ENCODE data around the gene IDUA.
A peak's percentile ranks its signal among the peaks of the same experiment; 100 is the strongest.
"Not testable (repeated sequence)": the region's sequence is repeated elsewhere in the genome, so short reads cannot be mapped to it uniquely, and the experiment has no call there.

Gene IDUA

DNA sequence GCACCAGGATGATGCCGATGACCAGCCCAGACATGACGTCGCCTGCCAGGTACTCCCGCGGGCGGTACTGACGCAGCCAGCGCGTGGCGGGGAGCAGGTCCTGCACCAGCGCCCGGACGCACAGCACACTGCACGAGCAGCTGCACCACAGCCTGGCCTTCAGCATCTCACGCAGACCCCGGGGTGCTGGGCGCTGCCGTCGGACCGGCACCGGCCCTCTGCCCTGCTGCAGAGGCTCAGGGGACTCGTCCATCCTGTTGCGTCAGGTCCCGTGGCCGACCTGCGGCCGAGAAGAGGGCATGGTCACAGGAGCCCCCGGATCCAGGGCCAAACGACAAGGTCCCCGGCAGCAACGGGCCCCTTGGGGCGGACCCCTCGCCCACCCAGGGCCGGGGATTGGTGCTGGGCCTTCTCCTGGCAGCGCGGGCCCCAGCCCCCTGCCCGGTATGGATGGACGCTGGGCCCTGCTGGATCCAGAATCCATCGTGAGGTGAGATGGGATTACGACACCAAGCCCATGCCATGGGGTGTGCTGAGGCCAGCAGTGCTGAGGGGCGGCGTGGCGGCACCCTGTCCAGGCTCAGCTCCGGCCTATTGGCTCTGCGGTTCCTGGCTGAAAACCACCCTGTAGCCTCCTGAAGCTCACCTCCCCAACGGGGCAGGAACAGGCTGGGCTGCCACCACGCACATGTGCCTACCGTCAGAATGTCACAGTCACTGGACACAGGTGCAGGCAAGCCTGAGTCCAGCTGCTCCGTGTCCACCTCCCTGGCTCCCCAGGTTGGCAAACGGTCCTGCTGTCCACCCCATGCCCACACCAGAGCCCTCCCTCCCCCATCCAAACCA, 4.8 kb downstream of the IDUA start:
- H3K4me1 Mint-ChIP-seq (ENCODE audit: low read depth in 2 of 2), result peaks cover 4 to 10% of the 10 kb centered on the region in 2 donors
- no peak overlapping the region for H3K27ac Mint-ChIP-seq
- no peak overlapping the region for H3K4me3 Mint-ChIP-seq
- no peaks in the 10 kb centered on the region for H3K9me3 Mint-ChIP-seq
- ATAC-seq (replicated peaks) (no peak), DNase-seq (no peak)
- no peaks in the 10 kb centered on the region for H3K36me3 Mint-ChIP-seq (ENCODE audit: insufficient read depth)
- H3K27me3 Mint-ChIP-seq, result peaks cover under 1 to 15% of the 10 kb centered on the region in 2 donors

DNA sequence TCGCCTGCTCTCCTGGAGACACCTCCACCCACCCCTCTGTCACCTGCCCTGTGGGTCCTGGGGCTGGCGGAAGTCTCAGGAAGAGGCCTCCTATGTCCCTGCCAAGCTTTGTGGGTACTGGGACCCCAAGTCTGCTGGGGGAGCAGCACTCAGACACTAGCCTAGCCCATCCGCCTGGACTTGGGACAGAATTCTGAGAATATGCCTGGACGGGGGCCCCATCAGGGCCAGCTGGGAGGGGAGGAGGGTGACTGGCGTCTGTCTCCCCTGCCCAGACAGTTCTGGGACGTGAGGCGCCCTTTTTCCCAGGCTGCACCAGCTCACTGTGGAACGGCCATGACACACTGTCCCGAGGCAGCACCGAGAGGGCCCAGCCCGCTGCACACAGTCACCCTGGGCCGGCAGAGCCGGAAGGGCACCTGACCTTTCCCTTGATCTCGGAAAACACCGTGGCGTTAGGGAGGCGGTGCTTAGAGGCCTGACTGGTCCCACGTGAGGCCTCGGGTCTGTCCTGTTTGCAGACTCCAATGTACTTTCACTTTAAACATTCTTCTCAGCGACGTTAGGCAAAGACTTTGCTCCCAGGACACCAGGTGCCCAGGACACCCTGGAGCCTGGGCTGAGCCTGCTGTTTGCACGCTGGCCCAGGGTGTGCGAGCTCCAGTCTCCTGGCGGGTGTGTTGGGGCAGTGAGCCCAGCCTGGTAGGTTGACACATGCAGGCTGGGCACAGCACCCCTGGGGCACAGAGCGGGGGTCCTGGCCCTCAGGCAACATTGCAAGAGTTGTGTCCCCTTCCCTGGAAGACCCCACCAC, 5.7 kb downstream of the IDUA start:
- Mint-ChIP-seq H3K9me3 (no peaks in the 10 kb centered on the region), H3K36me3 (ENCODE audit: insufficient read depth) (no peaks in the 10 kb centered on the region), H3K4me3 (no peak overlapping the region), H3K27ac (no peak overlapping the region), H3K4me1 (ENCODE audit: low read depth in 2 of 2) (peaks cover 6 to 12% of the 10 kb centered on the region in 2 donors), H3K27me3 (peaks cover 5 to 22% of the 10 kb centered on the region in 2 donors)
- DNase-seq (no peak), ATAC-seq (replicated peaks) (no peak)

DNA sequence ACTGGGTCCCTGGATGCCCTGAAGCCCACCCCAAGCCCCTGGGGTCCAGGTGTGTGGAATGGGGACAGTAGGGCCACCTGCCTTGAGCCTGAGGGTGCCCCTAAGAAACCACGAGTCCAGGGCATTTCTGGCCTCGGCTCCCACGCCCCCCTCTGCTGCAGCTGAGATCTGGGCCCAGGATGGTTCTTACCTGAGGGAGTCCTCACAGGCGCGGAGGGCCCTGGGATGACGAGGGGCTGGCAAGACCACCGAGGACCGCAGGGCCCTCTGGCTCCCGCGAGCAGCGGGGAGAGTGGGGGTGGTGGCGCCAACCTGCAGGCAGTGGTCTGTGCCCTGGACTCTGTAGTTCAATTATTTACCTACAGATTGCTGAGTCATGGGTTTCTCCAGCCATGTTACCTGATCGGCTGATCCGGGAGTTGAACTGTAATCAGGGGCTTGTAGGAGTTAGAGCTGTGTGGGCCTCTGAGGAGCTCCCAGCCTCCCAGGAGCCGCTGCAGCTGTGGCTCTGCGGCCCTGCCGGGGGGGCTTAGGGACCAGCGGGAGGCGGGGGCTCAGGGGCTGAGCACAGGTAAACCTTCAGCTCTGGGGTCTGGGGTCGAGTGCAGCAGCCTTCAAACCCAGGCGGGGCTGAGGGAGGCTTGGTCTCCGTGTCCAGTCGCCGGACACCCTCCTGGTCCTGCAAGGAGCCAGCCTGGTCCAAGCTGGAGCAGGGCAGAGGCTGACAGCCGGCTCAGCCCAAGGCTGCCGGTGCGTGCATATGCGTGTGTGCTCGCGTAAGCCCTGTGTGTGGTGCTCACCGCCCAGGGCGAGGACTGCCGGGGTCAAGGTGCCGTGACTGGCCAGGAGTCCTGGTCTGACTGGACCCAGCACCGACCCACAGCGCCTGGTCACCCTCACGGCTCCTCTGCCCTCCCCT, 6.5 kb downstream of the IDUA start, which contains the start of gene SLC26A1:
TSS of gene SLC26A1 (minus strand) at position 294 of the 919 bp plus-strand sequence. CDS start 1,701 bp downstream, outside the sequence.
- ATAC-seq (replicated peaks) (no peak), DNase-seq (no peak)
- H3K4me1 Mint-ChIP-seq (ENCODE audit: low read depth in 2 of 2), result peaks cover 8 to 9% of the 10 kb centered on the region in 2 donors
- H3K36me3 Mint-ChIP-seq (ENCODE audit: insufficient read depth), result no peaks in the 10 kb centered on the region
- peaks cover 11 to 29% of the 10 kb centered on the region in 2 donors for H3K27me3 Mint-ChIP-seq
- H3K9me3 Mint-ChIP-seq, result no peaks in the 10 kb centered on the region
- H3K27ac Mint-ChIP-seq, result no peak within 1 kb of the TSS
- no peak within 1 kb of the TSS for H3K4me3 Mint-ChIP-seq

DNA sequence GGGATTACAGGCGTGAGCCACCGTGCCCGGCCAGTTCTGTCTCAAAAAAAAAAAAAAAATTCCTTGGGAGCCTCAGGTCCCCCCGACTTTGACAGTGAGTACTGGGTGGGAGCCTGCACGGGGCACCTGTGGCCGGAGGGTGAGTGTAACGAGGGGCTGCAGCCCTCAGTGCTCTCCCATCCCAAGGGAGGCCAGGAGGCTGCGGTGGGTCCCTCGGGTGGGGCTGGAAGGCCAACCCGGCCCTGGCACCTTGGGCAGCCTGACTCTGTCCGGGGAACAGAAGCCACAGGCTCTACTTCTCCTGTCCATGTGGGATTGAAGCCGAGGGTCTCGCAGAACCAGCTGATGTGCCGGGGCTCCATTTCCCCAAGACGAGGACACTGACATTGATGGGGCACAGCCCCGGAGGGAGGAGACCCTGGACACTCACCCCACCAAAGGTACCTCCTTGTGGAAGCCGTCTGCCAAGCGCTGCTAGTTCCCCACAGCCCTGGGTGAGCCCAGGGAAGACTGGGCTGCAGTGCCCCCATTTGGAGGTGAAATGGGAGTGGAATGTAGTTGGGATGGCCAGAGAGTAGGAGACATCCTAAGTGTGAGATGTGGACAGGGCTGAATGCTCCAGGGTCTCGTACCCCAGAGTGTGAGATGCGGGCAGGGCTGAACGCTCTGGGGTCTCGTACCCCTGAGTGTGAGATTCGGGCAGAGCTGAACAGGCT, 8.6 kb downstream of the IDUA start:
- Mint-ChIP-seq H3K36me3 (ENCODE audit: insufficient read depth) (peaks cover 4% of the 10 kb centered on the region), H3K4me3 (no peak overlapping the region), H3K9me3 (no peaks in the 10 kb centered on the region), H3K27me3 (peaks cover 29 to 50% of the 10 kb centered on the region in 2 donors), H3K4me1 (ENCODE audit: low read depth in 2 of 2) (peaks cover 6 to 8% of the 10 kb centered on the region in 2 donors), H3K27ac (no peak overlapping the region)
- DNase-seq, result no peak
- ATAC-seq (replicated peaks), result no peak

DNA sequence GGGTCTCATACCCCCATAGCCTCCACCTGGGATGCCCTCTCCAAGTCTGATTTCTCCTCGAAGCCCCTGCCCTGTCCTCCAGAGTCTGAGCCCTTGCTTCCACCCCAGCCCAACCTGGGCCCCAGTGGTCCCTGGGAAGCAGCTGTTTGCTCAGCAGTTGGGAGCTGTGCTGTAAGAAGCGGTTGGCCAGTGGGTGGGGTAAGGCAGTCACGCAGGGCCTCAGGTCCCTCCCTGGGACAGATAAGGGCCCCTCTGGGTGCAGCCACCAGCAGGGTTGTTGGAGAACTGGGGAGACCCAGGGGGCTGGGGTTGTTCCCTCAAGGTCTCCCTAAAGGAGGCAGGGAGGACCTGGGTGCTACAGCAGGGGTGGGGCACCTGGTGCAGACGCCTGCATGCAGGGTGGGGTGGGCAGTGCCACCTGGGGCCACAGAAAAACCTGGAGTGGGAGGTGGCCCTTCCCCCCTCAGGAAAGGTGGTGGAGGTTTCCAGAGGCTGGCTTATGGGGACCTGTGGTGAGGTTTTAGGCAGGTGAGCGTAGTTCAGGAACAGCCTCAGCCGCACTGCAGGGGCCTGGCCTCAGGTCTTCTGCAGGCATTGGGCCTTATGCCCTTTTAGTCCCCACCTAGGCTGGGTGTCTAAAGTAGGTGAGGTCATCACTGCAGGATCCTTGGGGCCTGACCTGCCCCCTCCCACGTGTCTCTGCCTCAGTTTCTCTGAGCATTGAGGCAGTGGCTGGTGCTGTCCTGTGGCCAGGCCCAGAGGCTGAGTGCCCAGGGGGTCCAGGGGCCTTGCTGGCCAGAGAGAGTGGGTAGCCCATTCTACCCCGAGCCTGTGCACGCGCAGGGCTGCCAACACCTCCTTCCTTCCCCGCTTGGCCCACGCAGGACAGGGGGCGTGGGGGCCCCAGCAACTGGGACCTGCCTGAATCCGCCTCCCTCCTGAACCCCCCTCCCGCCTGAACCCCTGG, 9.5 kb downstream of the IDUA start:
- peaks cover 30 to 57% of the 10 kb centered on the region in 2 donors for H3K27me3 Mint-ChIP-seq
- peaks cover 4% of the 10 kb centered on the region for H3K36me3 Mint-ChIP-seq (ENCODE audit: insufficient read depth)
- no peak for ATAC-seq (replicated peaks)
- no peak for DNase-seq
- H3K4me1 Mint-ChIP-seq (ENCODE audit: low read depth in 2 of 2), result peaks cover 6 to 8% of the 10 kb centered on the region in 2 donors
- no peak overlapping the region for H3K27ac Mint-ChIP-seq
- H3K9me3 Mint-ChIP-seq, result no peaks in the 10 kb centered on the region
- peak overlapping the region in 1 of 2 donors; percentile 57 for H3K4me3 Mint-ChIP-seq

DNA sequence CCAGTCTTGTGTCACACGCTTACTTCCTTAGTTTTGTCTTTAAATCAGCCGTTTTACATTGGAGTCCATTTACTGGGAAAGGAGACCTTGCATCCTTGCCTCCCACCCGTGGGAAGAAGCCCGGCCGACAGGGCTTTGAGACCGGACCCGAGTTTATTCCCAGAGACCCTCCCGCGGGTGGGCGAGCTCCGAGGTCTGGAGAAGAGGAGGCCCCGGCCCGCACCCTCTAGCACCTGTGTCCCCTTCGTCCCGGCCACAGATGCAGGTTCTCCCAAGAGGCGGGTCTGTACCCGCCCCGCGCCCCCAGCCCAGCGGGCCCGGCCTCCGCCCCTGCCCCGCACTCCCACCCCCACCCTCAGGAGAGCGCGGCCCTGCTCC, 10.1 kb downstream of the IDUA start:
- DNase-seq (no peak), ATAC-seq (replicated peaks) (no peak)
- peak overlapping the region in 1 of 2 donors; percentile 57 for H3K4me3 Mint-ChIP-seq
- no peak overlapping the region for H3K27ac Mint-ChIP-seq
- H3K27me3 Mint-ChIP-seq, result peaks cover 30 to 57% of the 10 kb centered on the region in 2 donors
- no peaks in the 10 kb centered on the region for H3K9me3 Mint-ChIP-seq
- H3K36me3 Mint-ChIP-seq (ENCODE audit: insufficient read depth), result peaks cover 4% of the 10 kb centered on the region
- H3K4me1 Mint-ChIP-seq (ENCODE audit: low read depth in 2 of 2), result peaks cover 6 to 8% of the 10 kb centered on the region in 2 donors

DNA sequence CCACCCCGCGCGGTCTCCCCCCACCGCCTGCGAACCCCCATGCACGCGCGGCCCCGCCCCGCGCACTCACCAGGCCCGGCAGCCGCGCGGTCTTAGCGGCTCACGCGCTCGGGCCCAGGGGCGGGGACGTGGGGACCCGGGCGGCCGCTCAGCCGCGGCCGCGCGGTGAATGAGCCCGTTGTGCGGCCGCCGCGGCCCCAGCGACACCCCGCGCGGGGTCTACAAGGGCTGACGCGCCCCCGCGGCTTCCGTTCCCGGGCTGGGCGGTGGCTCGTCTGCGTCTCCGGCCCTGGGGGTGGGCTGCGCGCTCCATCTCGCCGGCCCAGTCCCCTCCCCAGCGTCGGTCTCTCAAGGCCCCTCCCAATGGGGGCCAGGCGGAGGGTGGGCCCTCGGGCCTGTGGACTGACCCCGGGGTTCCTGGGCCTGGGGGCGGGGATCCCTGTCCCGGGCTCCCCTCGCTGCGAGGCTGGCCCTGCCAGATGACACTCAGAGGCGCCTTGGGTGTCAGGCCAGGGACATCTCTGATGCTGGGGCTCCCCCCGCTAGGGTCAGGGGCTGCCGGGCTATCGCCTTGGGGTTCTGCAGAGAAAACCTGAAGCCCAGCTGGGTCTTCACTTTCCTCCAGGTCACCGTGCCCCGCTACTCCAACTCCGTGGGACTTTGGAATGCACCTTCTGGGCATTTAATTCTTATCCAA, 10.7 kb downstream of the IDUA start:
- no peak for DNase-seq
- no peaks in the 10 kb centered on the region for H3K9me3 Mint-ChIP-seq
- no peak overlapping the region for H3K27ac Mint-ChIP-seq
- H3K4me1 Mint-ChIP-seq (ENCODE audit: low read depth in 2 of 2), result peaks cover 6 to 8% of the 10 kb centered on the region in 2 donors
- H3K36me3 Mint-ChIP-seq (ENCODE audit: insufficient read depth), result peaks cover 4% of the 10 kb centered on the region
- H3K27me3 Mint-ChIP-seq, result peaks cover 30 to 57% of the 10 kb centered on the region in 2 donors
- peak; percentile 67 for ATAC-seq (replicated peaks)
- H3K4me3 Mint-ChIP-seq, result peak overlapping the region in 1 of 2 donors; percentile 33

DNA sequence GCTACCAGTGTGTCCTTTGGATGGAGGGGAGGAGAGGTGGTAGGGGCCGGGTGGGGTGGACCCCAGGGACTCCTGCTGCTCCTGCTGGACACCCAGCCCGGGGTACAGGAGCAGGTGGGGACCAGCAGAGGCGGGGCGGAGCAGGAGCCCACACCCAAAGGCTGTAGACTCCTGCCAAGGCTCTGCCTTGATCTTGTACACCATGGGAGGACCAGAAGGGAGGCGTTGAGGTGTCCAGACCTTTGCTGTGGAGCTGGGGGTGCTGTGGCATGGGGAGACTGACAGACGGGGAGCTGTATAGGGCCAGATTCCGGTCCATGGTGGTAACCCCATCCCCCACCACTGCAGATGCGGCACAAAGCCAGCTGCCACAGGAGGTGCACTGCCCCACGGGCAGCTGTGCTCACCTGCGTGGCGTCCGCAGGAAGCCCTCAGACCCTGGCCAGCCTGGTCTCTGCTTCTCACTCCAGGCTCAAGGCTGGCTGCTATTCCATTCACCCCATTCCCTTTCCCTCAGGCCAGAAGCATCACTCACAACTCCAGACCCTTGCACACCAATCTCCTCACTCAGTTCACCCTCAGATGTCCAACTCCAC, 11.3 kb downstream of the IDUA start:
- no peaks in the 10 kb centered on the region for H3K9me3 Mint-ChIP-seq
- peak overlapping the region in 1 of 2 donors; percentile 33 for H3K4me3 Mint-ChIP-seq
- no peak for DNase-seq
- no peak for ATAC-seq (replicated peaks)
- H3K27me3 Mint-ChIP-seq, result peaks cover 30 to 57% of the 10 kb centered on the region in 2 donors
- H3K36me3 Mint-ChIP-seq (ENCODE audit: insufficient read depth), result peaks cover 4% of the 10 kb centered on the region
- no peak overlapping the region for H3K27ac Mint-ChIP-seq
- peaks cover 6 to 8% of the 10 kb centered on the region in 2 donors for H3K4me1 Mint-ChIP-seq (ENCODE audit: low read depth in 2 of 2)

DNA sequence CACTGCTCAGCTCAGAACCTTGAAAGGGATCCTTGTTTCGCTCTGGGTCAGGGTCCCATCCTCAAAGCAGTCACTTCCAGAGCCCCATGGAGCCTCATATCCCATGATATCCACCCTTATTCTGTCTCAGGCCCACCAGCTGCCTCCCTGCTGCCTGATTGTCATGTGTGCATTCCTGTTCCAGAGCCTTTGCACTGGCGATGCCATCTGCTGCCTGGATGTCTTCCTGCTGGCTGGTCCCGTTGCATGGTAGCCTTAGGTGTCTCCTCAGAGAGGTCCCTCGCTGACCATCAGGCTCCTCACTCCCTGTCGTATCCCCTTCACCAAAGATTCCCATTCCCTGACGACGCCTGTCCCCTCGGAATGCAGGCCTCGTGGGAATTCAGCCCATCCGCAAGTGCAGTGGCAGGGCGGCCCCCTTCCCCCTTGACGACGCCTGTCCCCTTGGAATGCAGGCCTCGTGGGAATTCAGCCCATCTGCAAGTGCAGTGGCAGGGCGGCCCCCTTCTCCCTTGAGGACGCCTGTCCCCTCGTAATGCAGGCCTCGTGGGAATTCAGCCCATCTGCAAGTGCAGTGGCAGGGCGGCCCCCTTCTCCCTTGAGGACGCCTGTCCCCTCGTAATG, 12.5 kb downstream of the IDUA start:
- peaks cover 35 to 67% of the 10 kb centered on the region in 2 donors for H3K27me3 Mint-ChIP-seq
- H3K9me3 Mint-ChIP-seq; H3K36me3 Mint-ChIP-seq (ENCODE audit: insufficient read depth); H3K4me1 Mint-ChIP-seq (ENCODE audit: low read depth in 2 of 2); ATAC-seq (replicated peaks); DNase-seq; H3K4me3 Mint-ChIP-seq; H3K27ac Mint-ChIP-seq: not testable (repeated sequence)

DNA sequence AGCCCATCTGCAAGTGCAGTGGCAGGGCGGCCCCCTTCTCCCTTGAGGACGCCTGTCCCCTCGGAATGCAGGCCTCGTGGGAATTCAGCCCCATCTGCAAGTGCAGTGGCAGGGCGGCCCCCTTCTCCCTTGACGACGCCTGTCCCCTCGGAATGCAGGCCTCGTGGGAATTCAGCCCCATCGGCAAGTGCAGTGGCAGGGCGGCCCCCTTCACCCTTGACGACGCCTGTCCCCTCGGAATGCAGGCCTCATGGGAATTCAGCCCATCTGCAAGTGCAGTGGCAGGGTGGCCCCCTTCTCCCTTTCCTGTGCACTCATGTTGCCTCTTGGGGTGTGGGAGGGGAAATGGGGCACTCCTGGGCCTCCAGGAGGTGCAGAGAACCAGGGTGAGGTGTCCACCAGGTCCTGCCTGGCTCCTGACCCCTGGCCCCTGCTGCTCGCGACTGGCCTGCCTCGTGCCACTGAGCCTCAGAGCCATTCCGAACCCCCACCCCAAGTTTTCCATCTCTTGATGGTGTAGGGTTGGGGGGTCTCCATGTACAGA, 13.1 kb downstream of the IDUA start:
- Mint-ChIP-seq H3K27ac (no peak overlapping the region), H3K27me3 (peaks cover 41 to 73% of the 10 kb centered on the region in 2 donors), H3K9me3 (no peaks in the 10 kb centered on the region), H3K36me3 (ENCODE audit: insufficient read depth) (peaks cover 4% of the 10 kb centered on the region), H3K4me3 (no peak overlapping the region), H3K4me1 (ENCODE audit: low read depth in 2 of 2) (peaks cover 6 to 8% of the 10 kb centered on the region in 2 donors)
- no peak for ATAC-seq (replicated peaks)
- no peak for DNase-seq
